AG04450 (cell line): Measurements from ENCODE around the gene NPHP4. TPM values are rescaled to one million over a fixed set of nuclear protein-coding genes. Genes with fewer than 3 reads are reported as not detected.

Experiments used
- CTCF ChIA-PET: fragments of 300-600, 350-600 bp; formaldehyde crosslinking; extraction: SDS; loops from one replicate; lab custom pipeline; 2022; ENCODE audit warnings: antibody characterized with exemption, inconsistent platforms; lab: Charles Lee
- POLR2A ChIA-PET: fragments of 350-600 bp; formaldehyde crosslinking; extraction: SDS; loops from one replicate; lab custom pipeline; 2021; ENCODE audit warnings: antibody characterized with exemption, inconsistent platforms; lab: Yijun Ruan, JAX
- DNase-seq: peaks from one replicate; pipeline ENCODE4 v3.0.0-alpha.2; 2011; ENCODE audit warnings: low read depth, low spot score
- H3K27ac ChIP-seq: one replicate; pipeline ENCODE4 v1.5.1; 2012; ENCODE audit warnings: low read depth, low read length, control low read depth
- H3K27me3 ChIP-seq: one replicate; pipeline ENCODE4 v1.6.0; 2012; ENCODE audit warnings: low read length; ENCODE audit not compliant: control insufficient read depth, insufficient read depth
- H3K4me3 ChIP-seq: 2 replicates; pipeline ENCODE4 v1.5.1; 2011; ENCODE audit warnings: mild to moderate bottlenecking, low read depth, low read length, control low read depth
- H3K9me3 ChIP-seq: 2 replicates; pipeline ENCODE4 v1.5.1; 2012; ENCODE audit warnings: low read length; ENCODE audit not compliant: control insufficient read depth, insufficient read depth
- CTCF ChIP-seq: IDR thresholded peaks from 2 replicates; pipeline ENCODE4 v1.5.1; 2011; ENCODE audit warnings: low read depth, low read length, control low read depth, inconsistent platforms
- polyA plus RNA-seq: library from polyadenylated mRNA; depleted of rRNA; stranded (reverse); fragments of >200 nt; gene quantifications from 2 replicates; pipeline ENCODE4 v1.2.3, GENCODE V29; 2011

NPHP4 gene
- polyA plus RNA-seq, 1 experiment = 1.6 TPM

GRCh38 chr1:5920201-5920600, 72.0 kb downstream of the NPHP4 start:
- Histone ChIP-seq H3K4me3 (no peak overlapping the region), H3K9me3 (no peaks in the 10 kb centered on the region), H3K27ac (no peak overlapping the region), H3K27me3 (no peaks in the 10 kb centered on the region)
- ChIA-PET CTCF (interaction anchor here (0.9 kb wide), 1 partner anchor 56 kb away, joined by 3 read pairs; no protein-coding TSS in a partner anchor), POLR2A (interaction anchor here (0.8 kb wide), 1 partner anchor 85 kb away, joined by 3 read pairs; no protein-coding TSS in a partner anchor)
- DNase-seq = no peak
- no peak for TF ChIP-seq CTCF

GRCh38 chr1:5918275-5918649, 74.0 kb downstream of the NPHP4 start:
- CTCF ChIA-PET = interaction anchor here (4.2 kb wide), 1 partner anchor 408 kb away, joined by 42 read pairs; no protein-coding TSS in a partner anchor
- no peak for DNase-seq
- POLR2A ChIA-PET = no interaction called here
- no peak for TF ChIP-seq CTCF
- Histone ChIP-seq H3K4me3 (no peak overlapping the region), H3K9me3 (no peaks in the 10 kb centered on the region), H3K27ac (no peak overlapping the region), H3K27me3 (no peaks in the 10 kb centered on the region)

GRCh38 chr1:5917591-5918274, 74.5 kb downstream of the NPHP4 start:
- POLR2A ChIA-PET = no interaction called here
- TF ChIP-seq CTCF = no peak
- DNase-seq = no peak
- H3K27ac ChIP-seq = no peak overlapping the region
- no peaks in the 10 kb centered on the region for H3K27me3 ChIP-seq
- no peak overlapping the region for H3K4me3 ChIP-seq
- CTCF ChIA-PET = interaction anchor here (0.8 to 4.2 kb wide), 7 partner anchors 9 to 408 kb away, joined by 3 to 42 read pairs (median 3); no protein-coding TSS in a partner anchor
- H3K9me3 ChIP-seq = no peaks in the 10 kb centered on the region

GRCh38 chr1:5917281-5917590, 75.0 kb downstream of the NPHP4 start:
- no peaks in the 10 kb centered on the region for H3K9me3 ChIP-seq
- DNase-seq = no peak
- ChIA-PET CTCF (interaction anchor here (0.6 to 4.2 kb wide), 9 partner anchors 9 to 407 kb away, joined by 3 to 42 read pairs (median 3); no protein-coding TSS in a partner anchor), POLR2A (no interaction called here)
- no peak overlapping the region for H3K27ac ChIP-seq
- no peaks in the 10 kb centered on the region for H3K27me3 ChIP-seq
- no peak overlapping the region for H3K4me3 ChIP-seq
- no peak for TF ChIP-seq CTCF

GRCh38 chr1:5916572-5917280, 75.5 kb downstream of the NPHP4 start:
- ChIA-PET POLR2A (no interaction called here), CTCF (interaction anchor here (0.6 to 4.2 kb wide), 9 partner anchors 10 to 407 kb away, joined by 3 to 42 read pairs (median 3); no protein-coding TSS in a partner anchor)
- no peak for TF ChIP-seq CTCF
- Histone ChIP-seq H3K4me3 (no peak overlapping the region), H3K27me3 (no peaks in the 10 kb centered on the region), H3K27ac (no peak overlapping the region), H3K9me3 (no peaks in the 10 kb centered on the region)
- DNase-seq = no peak
